Mucosa of stomach (tissue), 1 donor: ENCODE results near the gene GSTA5.
"Not testable (repeated sequence)": the region's sequence is repeated elsewhere in the genome, so short reads cannot be mapped to it uniquely, and the experiment has no call there.

Experiments used
- H3K27me3 ChIP-seq: one replicate; pipeline ENCODE4 v1.7.0; 2013; ENCODE audit warnings: mild to moderate bottlenecking, low read length; ENCODE audit not compliant: control insufficient read depth, insufficient read depth
- H3K36me3 ChIP-seq: one replicate; pipeline ENCODE4 v1.7.0; 2013; ENCODE audit warnings: low read length; ENCODE audit not compliant: control insufficient read depth, insufficient read depth
- H3K4me1 ChIP-seq: one replicate; pipeline ENCODE4 v1.7.0; 2013; ENCODE audit warnings: mild to moderate bottlenecking, low read length; ENCODE audit not compliant: control insufficient read depth, insufficient read depth
- H3K4me3 ChIP-seq: one replicate; pipeline ENCODE4 v1.7.0; 2013; ENCODE audit warnings: low read length
- H3K9ac ChIP-seq: one replicate; pipeline ENCODE4 v1.7.0; 2013; ENCODE audit warnings: mild to moderate bottlenecking, low read length, moderate library complexity
- H3K9me3 ChIP-seq: one replicate; pipeline ENCODE4 v1.7.0; 2013; ENCODE audit warnings: mild to moderate bottlenecking, low read length, moderate library complexity; ENCODE audit not compliant: control insufficient read depth
- donor health status: Pancreatic carcinoma.

GSTA5 gene

GRCh38 chr6:52840763-52841585 is at the start of gene GSTA5:
TSS of gene GSTA5 (minus strand) at chr6:52840813.
- Histone ChIP-seq H3K9ac (no peak within 1 kb of the TSS), H3K4me1 (peaks cover 1% of the 10 kb centered on the region), H3K27me3 (no peaks in the 10 kb centered on the region), H3K36me3 (no peaks in the 10 kb centered on the region), H3K9me3 (no peaks in the 10 kb centered on the region), H3K4me3 (no peak within 1 kb of the TSS)

GRCh38 chr6:52890018-52890417 is 49.4 kb upstream of the GSTA5 start:
- H3K36me3 ChIP-seq: no peaks in the 10 kb centered on the region
- H3K9me3 ChIP-seq: no peaks in the 10 kb centered on the region
- no peak overlapping the region for H3K4me3 ChIP-seq
- H3K27me3 ChIP-seq: no peaks in the 10 kb centered on the region
- peaks cover 8% of the 10 kb centered on the region for H3K4me1 ChIP-seq
- H3K9ac ChIP-seq: no peak overlapping the region

GRCh38 chr6:52887910-52888524 is 47.4 kb upstream of the GSTA5 start:
- H3K27me3 ChIP-seq: no peaks in the 10 kb centered on the region
- H3K4me3 ChIP-seq: no peak overlapping the region
- no peak overlapping the region for H3K9ac ChIP-seq
- H3K9me3 ChIP-seq: no peaks in the 10 kb centered on the region
- H3K36me3 ChIP-seq: no peaks in the 10 kb centered on the region
- H3K4me1 ChIP-seq: peaks cover 8% of the 10 kb centered on the region

GRCh38 chr6:52881996-52882841 is 41.6 kb upstream of the GSTA5 start:
- no peaks in the 10 kb centered on the region for H3K4me1 ChIP-seq
- H3K9ac ChIP-seq: peak overlapping the region; percentile 77
- H3K36me3 ChIP-seq: no peaks in the 10 kb centered on the region
- H3K27me3 ChIP-seq: no peaks in the 10 kb centered on the region
- H3K4me3 ChIP-seq: peak overlapping the region; percentile 64
- H3K9me3 ChIP-seq: no peaks in the 10 kb centered on the region

GRCh38 chr6:52881662-52881995 is 41.0 kb upstream of the GSTA5 start:
- H3K9me3 ChIP-seq: no peaks in the 10 kb centered on the region
- H3K27me3 ChIP-seq: no peaks in the 10 kb centered on the region
- no peaks in the 10 kb centered on the region for H3K4me1 ChIP-seq
- H3K4me3 ChIP-seq: peak overlapping the region; percentile 64
- no peaks in the 10 kb centered on the region for H3K36me3 ChIP-seq
- peak overlapping the region; percentile 77 for H3K9ac ChIP-seq

GRCh38 chr6:52877786-52878185 is 37.2 kb upstream of the GSTA5 start:
- H3K4me1 ChIP-seq: no peaks in the 10 kb centered on the region
- H3K27me3 ChIP-seq: no peaks in the 10 kb centered on the region
- no peak overlapping the region for H3K9ac ChIP-seq
- no peak overlapping the region for H3K4me3 ChIP-seq
- no peaks in the 10 kb centered on the region for H3K36me3 ChIP-seq
- no peaks in the 10 kb centered on the region for H3K9me3 ChIP-seq

GRCh38 chr6:52877168-52877567 is 36.6 kb upstream of the GSTA5 start:
- H3K9me3 ChIP-seq: no peaks in the 10 kb centered on the region
- H3K9ac ChIP-seq: no peak overlapping the region
- H3K36me3 ChIP-seq: no peaks in the 10 kb centered on the region
- H3K27me3 ChIP-seq: no peaks in the 10 kb centered on the region
- no peak overlapping the region for H3K4me3 ChIP-seq
- H3K4me1 ChIP-seq: no peaks in the 10 kb centered on the region

- Histone ChIP-seq H3K27me3 (no peaks in the 10 kb centered on the region), H3K36me3 (no peaks in the 10 kb centered on the region), H3K4me3 (no peak overlapping the region), H3K4me1 (peaks cover 6% of the 10 kb centered on the region), H3K9me3 (no peaks in the 10 kb centered on the region), H3K9ac (no peak overlapping the region)
Measured at GRCh38 chr6:52876056-52876787, 35.6 kb upstream of the GSTA5 start.

- no peaks in the 10 kb centered on the region for H3K9me3 ChIP-seq
- H3K36me3 ChIP-seq: no peaks in the 10 kb centered on the region
- peaks cover 6% of the 10 kb centered on the region for H3K4me1 ChIP-seq
- H3K9ac ChIP-seq: no peak overlapping the region
- no peaks in the 10 kb centered on the region for H3K27me3 ChIP-seq
- H3K4me3 ChIP-seq: no peak overlapping the region
Measured at GRCh38 chr6:52872031-52872430, 31.4 kb upstream of the GSTA5 start.

GRCh38 chr6:52871621-52872020 is 31.0 kb upstream of the GSTA5 start:
- Histone ChIP-seq H3K36me3 (no peaks in the 10 kb centered on the region), H3K4me3 (no peak overlapping the region), H3K9ac (no peak overlapping the region), H3K9me3 (no peaks in the 10 kb centered on the region), H3K4me1 (peaks cover 6% of the 10 kb centered on the region), H3K27me3 (no peaks in the 10 kb centered on the region)

- not testable (repeated sequence) for H3K4me3 ChIP-seq, H3K27me3 ChIP-seq
Measured at GRCh38 chr6:52870335-52871091, 29.9 kb upstream of the GSTA5 start.

More at GRCh38 chr6:52870335-52871091, 29.9 kb upstream of the GSTA5 start:
- H3K9ac ChIP-seq, H3K4me1 ChIP-seq, H3K9me3 ChIP-seq, H3K36me3 ChIP-seq: not testable (repeated sequence)
